CD14-positive monocyte (primary cell): ENCODE results near the gene TPD52L1. TPM values are rescaled to one million over a fixed set of nuclear protein-coding genes. Genes with fewer than 3 reads are reported as not detected.
"Not testable (repeated sequence)": the region's sequence is repeated elsewhere in the genome, so short reads cannot be mapped to it uniquely, and the experiment has no call there.

ENCODE experiments used
- DNase-seq, 3 donors: peaks; one replicate each; pipeline ENCODE4 v3.0.0-alpha.2; 2011 to 2022
- H2AFZ ChIP-seq: 2 replicates; pipeline ENCODE4 v1.6.0; 2012; ENCODE audit warnings: mild to moderate bottlenecking, low read depth, low read length, inconsistent platforms; ENCODE audit not compliant: insufficient read depth, poor library complexity, severe bottlenecking
- H3K27ac ChIP-seq, 2 donors: 1 replicate in 1 of 2; 2 replicates in 1 of 2; pipeline ENCODE4 v1.5.1; 2012 to 2013; ENCODE audit warnings: low read length in 2 of 2, control low read depth in 1 of 2, inconsistent platforms in 1 of 2, low read depth in 1 of 2, mild to moderate bottlenecking in 1 of 2
- H3K27me3 ChIP-seq, 2 donors: one replicate each; pipeline versions ENCODE4 v1.6.0 to v1.6.1; 2011 to 2013; ENCODE audit warnings: low read length in 2 of 2; ENCODE audit not compliant: control insufficient read depth in 2 of 2, insufficient read depth in 2 of 2
- H3K36me3 ChIP-seq, 2 donors: replicated peaks in 1 of 2; 1 replicate in 1 of 2; 2 replicates in 1 of 2; pipeline versions ENCODE4 v1.5.1 to v1.6.1; 2012 to 2013; ENCODE audit warnings: low read length in 2 of 2, control low read depth in 1 of 2, inconsistent platforms in 1 of 2, mild to moderate bottlenecking in 1 of 2; ENCODE audit not compliant: insufficient read depth in 2 of 2, control insufficient read depth in 1 of 2
- H3K4me1 ChIP-seq, 2 donors: 1 replicate in 1 of 2; 2 replicates in 1 of 2; pipeline versions ENCODE4 v1.5.1 to v1.6.1; 2012 to 2013; ENCODE audit warnings: low read length in 2 of 2, control low read depth in 1 of 2, inconsistent platforms in 1 of 2, mild to moderate bottlenecking in 1 of 2, moderate library complexity in 1 of 2; ENCODE audit not compliant: insufficient read depth in 2 of 2, control insufficient read depth in 1 of 2
- H3K4me2 ChIP-seq: replicated peaks from 2 replicates; pipeline ENCODE3; 2012; ENCODE audit warnings: low read length, moderate library complexity, mild to moderate bottlenecking; ENCODE audit not compliant: poor library complexity, severe bottlenecking; ENCODE audit errors: extremely low read depth
- H3K4me3 ChIP-seq, 3 experiments: fragments of 200-600 bp in 1 of 3; sonication (generic) in 1 of 3; replicated peaks in 1 of 3; 1 replicate in 2 of 3; 2 replicates in 1 of 3; pipeline ENCODE4 v1.5.1; 2011 to 2013; ENCODE audit warnings: low read length in 3 of 3, mild to moderate bottlenecking in 3 of 3, control low read depth in 2 of 3, low read depth in 2 of 3, inconsistent platforms in 1 of 3, moderate library complexity in 1 of 3
- H3K79me2 ChIP-seq: 2 replicates; pipeline ENCODE4 v1.6.0; 2012; ENCODE audit warnings: mild to moderate bottlenecking, control low read depth, inconsistent platforms, low read length, moderate library complexity; ENCODE audit not compliant: insufficient read depth
- H3K9ac ChIP-seq: 2 replicates; pipeline ENCODE4 v1.6.0; 2017; ENCODE audit warnings: low read length, mild to moderate bottlenecking; ENCODE audit not compliant: insufficient read depth, poor library complexity, severe bottlenecking
- H3K9me3 ChIP-seq, 2 donors: replicated peaks in 1 of 2; 1 replicate in 1 of 2; 2 replicates in 1 of 2; pipeline versions ENCODE4 v1.5.1 to v1.6.1; 2012 to 2013; ENCODE audit warnings: low read length in 2 of 2, control low read depth in 1 of 2; ENCODE audit not compliant: control insufficient read depth in 1 of 2, insufficient read depth in 1 of 2
- H4K20me1 ChIP-seq: 2 replicates; pipeline ENCODE4 v1.6.0; 2012; ENCODE audit warnings: mild to moderate bottlenecking, low read length, control low read depth, moderate library complexity; ENCODE audit not compliant: insufficient read depth
- H3K27ac Mint-ChIP-seq, 7 donors: one replicate each; pipeline ENCODE4 v1.8.0; 2020; ENCODE audit warnings: mild to moderate bottlenecking in 7 of 7, mixed read lengths in 7 of 7, moderate library complexity in 6 of 7, inconsistent platforms in 2 of 7
- H3K27me3 Mint-ChIP-seq, 3 donors: one replicate each; pipeline ENCODE4 v1.8.0; 2021 to 2022; ENCODE audit warnings: low read depth in 3 of 3, mild to moderate bottlenecking in 3 of 3, mixed read lengths in 3 of 3, moderate library complexity in 3 of 3, inconsistent platforms in 1 of 3
- H3K36me3 Mint-ChIP-seq, 2 donors: one replicate each; pipeline ENCODE4 v1.8.0; 2020; ENCODE audit warnings: mixed read lengths in 2 of 2, inconsistent platforms in 1 of 2, mild to moderate bottlenecking in 1 of 2
- H3K4me1 Mint-ChIP-seq: one replicate; pipeline ENCODE4 v1.8.0; 2020; ENCODE audit warnings: mild to moderate bottlenecking, mixed read lengths
- H3K4me3 Mint-ChIP-seq, 2 donors: one replicate each; pipeline ENCODE4 v1.8.0; 2020; ENCODE audit warnings: mild to moderate bottlenecking in 2 of 2, mixed read lengths in 2 of 2, moderate library complexity in 1 of 2
- H3K9me3 Mint-ChIP-seq, 7 donors: one replicate each; pipeline ENCODE4 v1.8.0; 2020 to 2022; ENCODE audit warnings: mixed read lengths in 7 of 7, mild to moderate bottlenecking in 6 of 7, moderate library complexity in 6 of 7, inconsistent platforms in 2 of 7
- CTCF ChIP-seq: fragments of 200-600 bp; IDR thresholded peaks from one replicate; pipeline ENCODE4 v1.8.0; 2022; ENCODE audit warnings: antibody characterized with exemption, mild to moderate bottlenecking
- WGBS: methylation state at CpG from one replicate; pipeline ENCODE4 v1.1.5; 2013; ENCODE audit warnings: missing lambda C conversion rate; ENCODE audit not compliant: insufficient coverage; 5-methylcytosine and 5-hydroxymethylcytosine counted together
- intact Hi-C, 2 donors: fragments of 100-400 bp; cut with micrococcal nuclease; formaldehyde crosslinking; loops; one replicate each; pipeline versions ENCODE4 v1.15.0 to v1.15.1; 2023
- polyA plus RNA-seq, 3 donors: library from polyadenylated mRNA; depleted of rRNA in 1 of 3; unstranded in 2 of 3; stranded (reverse) in 1 of 3; fragments of 300-500 nt in 2 of 3; fragments of >200 nt in 1 of 3; fragmentation: Illumina TruSeq in 2 of 3; gene quantifications; 1 replicate in 2 of 3; 2 replicates in 1 of 3; pipeline ENCODE4 v1.2.3, GENCODE V29; 2012 to 2021

The TPD52L1 gene
- polyA plus RNA-seq, 3 donors: not detected

DNA sequence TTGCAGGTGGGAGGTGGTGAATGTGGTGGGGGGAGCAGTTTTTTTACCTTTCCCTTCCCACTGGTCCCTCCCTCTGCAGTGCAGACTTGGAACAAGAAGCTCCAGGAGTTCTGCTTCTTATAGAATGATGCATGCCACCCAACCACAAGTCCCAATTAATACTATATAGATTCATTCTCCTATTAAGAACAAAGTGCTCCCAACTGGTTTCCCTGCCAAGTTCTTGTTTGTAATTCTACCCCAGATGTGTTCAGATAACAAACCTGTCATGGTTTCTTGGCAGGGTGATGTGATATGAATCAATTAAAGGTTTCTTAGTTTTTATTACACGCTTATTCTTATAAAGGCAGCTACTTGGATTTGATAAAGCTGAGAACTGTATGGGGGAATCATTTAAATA, 124.3 kb downstream of the TPD52L1 start:
- peaks cover 37 to 64% of the 10 kb centered on the region in 2 donors for H3K36me3 ChIP-seq
- H3K4me2 ChIP-seq: no peak overlapping the region

GRCh38 chr6:125279961-125280360, 126.4 kb downstream of the TPD52L1 start:
- Histone ChIP-seq H3K27ac (no peak overlapping the region), H3K9ac (no peak overlapping the region), H3K4me2 (no peak overlapping the region), H2AFZ (no peak overlapping the region), H3K36me3 (peaks cover 26 to 49% of the 10 kb centered on the region in 2 donors), H3K4me1 (no peaks in the 10 kb centered on the region), H3K4me3 (no peak overlapping the region), H4K20me1 (no peaks in the 10 kb centered on the region), H3K9me3 (peaks cover 0 to 10% of the 10 kb centered on the region in 2 donors), H3K27me3 (no peaks in the 10 kb centered on the region), H3K79me2 (no peaks in the 10 kb centered on the region)
- no peak for TF ChIP-seq CTCF
- no peak for DNase-seq
- H3K4me3 Mint-ChIP-seq: no peak overlapping the region
- H3K9me3 Mint-ChIP-seq: peaks cover 9 to 20% (median 14%) of the 10 kb centered on the region in 7 donors
- H3K4me1 Mint-ChIP-seq: no peaks in the 10 kb centered on the region
- H3K36me3 Mint-ChIP-seq: peaks cover 75 to 80% of the 10 kb centered on the region in 2 donors
- H3K27me3 Mint-ChIP-seq: peaks cover 0 to 2% (median 0%) of the 10 kb centered on the region in 3 donors
- intact Hi-C loops: no loop called here
- 100% methylated on average over 2 of the region's 7 CpGs for WGBS
- H3K27ac Mint-ChIP-seq: peak overlapping the region in 3 of 7 donors; percentile 5 to 33 (median 22)

More for the DNA sequence above, 124.3 kb downstream of the TPD52L1 start:
- no peak overlapping the region for H3K4me3 Mint-ChIP-seq
- intact Hi-C loops: no loop called here
- H3K27ac Mint-ChIP-seq: no peak overlapping the region
- no peaks in the 10 kb centered on the region for H3K27me3 ChIP-seq
- H4K20me1 ChIP-seq: no peaks in the 10 kb centered on the region
- H3K27ac ChIP-seq: no peak overlapping the region
- H3K4me1 Mint-ChIP-seq: no peaks in the 10 kb centered on the region
- no CpG with 5 or more reads among the region's 1 CpG for WGBS
- no peak for TF ChIP-seq CTCF
- H3K4me3 ChIP-seq: no peak overlapping the region
- peaks cover 0 to 2% (median 0%) of the 10 kb centered on the region in 3 donors for H3K27me3 Mint-ChIP-seq
- H3K36me3 Mint-ChIP-seq: peaks cover 72 to 76% of the 10 kb centered on the region in 2 donors
- H3K79me2 ChIP-seq: no peaks in the 10 kb centered on the region
- no peak for DNase-seq
- no peak overlapping the region for H2AFZ ChIP-seq
- no peaks in the 10 kb centered on the region for H3K4me1 ChIP-seq
- H3K9ac ChIP-seq: no peak overlapping the region
- H3K9me3 ChIP-seq: peaks cover 0 to 10% of the 10 kb centered on the region in 2 donors
- peaks cover 4 to 14% (median 9%) of the 10 kb centered on the region in 7 donors for H3K9me3 Mint-ChIP-seq

- H3K36me3 ChIP-seq: peaks cover 21 to 44% of the 10 kb centered on the region in 2 donors
- H3K79me2 ChIP-seq, H3K4me1 Mint-ChIP-seq, H3K4me1 ChIP-seq, H3K27ac ChIP-seq, intact Hi-C loops, H2AFZ ChIP-seq, H3K9ac ChIP-seq, H3K4me3 Mint-ChIP-seq, H3K27me3 Mint-ChIP-seq, H3K4me2 ChIP-seq, H3K27me3 ChIP-seq, H3K9me3 ChIP-seq, H3K4me3 ChIP-seq, DNase-seq, H4K20me1 ChIP-seq: not testable (repeated sequence)
- Mint-ChIP-seq H3K27ac (peak overlapping the region in 1 of 7 donors; percentile 32), H3K36me3 (peaks cover 78 to 80% of the 10 kb centered on the region in 2 donors), H3K9me3 (peaks cover 10 to 23% (median 15%) of the 10 kb centered on the region in 7 donors)
- WGBS: 100% methylated on average over 6 of the region's 11 CpGs
These were observed 126.9 kb downstream of the TPD52L1 start for GRCh38 chr6:125280370-125281035.
